LNCAP (cell line): ENCODE data around the gene NUP210.

Experiments used
- TF ChIP-seq, protein P1 (sequence below): fragments of 450-650 bp; IDR thresholded peaks from 2 replicates; pipeline ENCODE4 v1.5.1; 2017; ENCODE audit warnings: mild to moderate bottlenecking

NUP210 gene

DNA sequence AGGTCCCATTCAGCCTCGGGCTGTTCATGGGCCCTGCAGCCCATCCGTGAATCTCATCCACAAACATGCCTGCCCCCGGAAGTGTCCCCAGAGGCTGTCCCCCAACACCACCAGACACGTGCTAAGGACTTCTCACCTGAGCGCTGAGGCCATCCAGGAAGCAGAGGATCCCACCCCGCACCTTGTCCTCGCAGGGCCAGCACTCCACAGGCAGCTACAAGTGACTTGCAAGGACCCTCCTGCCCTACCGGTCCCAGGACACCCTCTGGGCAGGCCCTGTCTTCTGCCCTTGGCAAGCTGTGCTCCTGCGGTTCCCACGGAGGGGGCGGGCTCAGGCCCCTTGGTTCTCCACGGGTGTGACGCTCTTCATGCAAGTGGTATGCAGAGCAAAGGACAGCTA is 146.0 kb downstream of the NUP210 start:
- TF ChIP-seq, protein P1, sequence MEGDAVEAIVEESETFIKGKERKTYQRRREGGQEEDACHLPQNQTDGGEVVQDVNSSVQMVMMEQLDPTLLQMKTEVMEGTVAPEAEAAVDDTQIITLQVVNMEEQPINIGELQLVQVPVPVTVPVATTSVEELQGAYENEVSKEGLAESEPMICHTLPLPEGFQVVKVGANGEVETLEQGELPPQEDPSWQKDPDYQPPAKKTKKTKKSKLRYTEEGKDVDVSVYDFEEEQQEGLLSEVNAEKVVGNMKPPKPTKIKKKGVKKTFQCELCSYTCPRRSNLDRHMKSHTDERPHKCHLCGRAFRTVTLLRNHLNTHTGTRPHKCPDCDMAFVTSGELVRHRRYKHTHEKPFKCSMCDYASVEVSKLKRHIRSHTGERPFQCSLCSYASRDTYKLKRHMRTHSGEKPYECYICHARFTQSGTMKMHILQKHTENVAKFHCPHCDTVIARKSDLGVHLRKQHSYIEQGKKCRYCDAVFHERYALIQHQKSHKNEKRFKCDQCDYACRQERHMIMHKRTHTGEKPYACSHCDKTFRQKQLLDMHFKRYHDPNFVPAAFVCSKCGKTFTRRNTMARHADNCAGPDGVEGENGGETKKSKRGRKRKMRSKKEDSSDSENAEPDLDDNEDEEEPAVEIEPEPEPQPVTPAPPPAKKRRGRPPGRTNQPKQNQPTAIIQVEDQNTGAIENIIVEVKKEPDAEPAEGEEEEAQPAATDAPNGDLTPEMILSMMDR = no peak

DNA sequence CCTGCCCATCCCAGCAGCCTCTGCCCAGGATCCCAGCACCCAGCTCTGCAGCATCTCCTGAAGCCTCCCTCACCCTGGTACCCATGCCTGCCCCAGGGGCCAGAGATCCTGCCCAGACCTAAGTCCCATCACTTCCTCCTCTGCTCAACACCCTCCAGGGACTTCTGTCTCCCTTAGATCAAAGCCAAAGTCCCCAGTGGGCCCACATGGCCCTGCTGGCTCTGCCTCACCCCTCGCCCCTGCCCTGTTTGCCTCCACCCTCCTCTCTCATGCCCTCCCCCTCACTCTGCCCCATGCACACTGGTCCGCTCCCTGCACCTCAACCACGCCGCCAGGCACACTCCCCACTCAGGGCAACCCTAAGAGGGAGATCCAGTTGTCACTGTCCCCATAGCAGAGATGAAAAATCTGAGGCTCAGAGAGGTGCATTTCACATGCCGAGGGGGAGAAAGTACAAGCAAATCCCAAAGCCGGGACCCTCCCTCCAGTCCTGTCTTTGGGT is 146.5 kb downstream of the NUP210 start:
- TF ChIP-seq, protein P1 = no peak

DNA sequence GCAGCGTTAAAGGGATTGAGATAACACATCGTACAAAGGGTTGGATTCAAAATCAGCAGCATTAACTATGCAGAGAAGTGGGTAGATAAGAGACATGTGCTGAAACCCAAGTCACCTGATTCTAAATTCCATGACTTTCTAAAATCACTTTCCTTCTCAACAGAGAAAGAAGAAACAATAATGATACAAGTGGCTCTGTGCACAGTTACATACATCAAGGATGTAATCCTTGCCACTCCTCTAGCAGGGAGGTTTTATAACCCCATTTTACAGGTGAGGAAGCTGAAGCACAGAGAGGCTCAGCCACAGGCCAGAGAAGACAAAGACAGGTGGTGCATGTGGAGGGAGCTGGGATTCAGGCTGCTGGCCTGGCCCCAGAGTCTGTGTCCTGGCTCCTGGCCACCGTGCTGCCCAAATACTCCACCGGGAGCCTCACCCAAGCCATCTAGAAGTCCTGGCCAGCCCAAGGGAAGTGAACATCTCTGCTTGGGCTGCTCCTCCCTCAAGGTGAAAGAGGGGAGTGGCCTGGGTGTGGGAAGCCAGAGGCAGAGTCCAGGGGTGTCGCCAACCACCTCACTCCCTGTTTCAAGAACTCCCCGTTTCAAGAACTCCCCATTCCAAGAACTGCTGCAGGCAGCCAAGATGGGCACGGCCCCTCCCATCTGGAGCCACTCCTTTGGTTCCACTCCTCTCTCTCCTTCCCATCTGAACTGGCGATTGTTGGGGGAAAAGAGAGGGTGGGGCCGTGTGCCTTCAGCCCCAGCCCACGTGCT is 147.1 kb downstream of the NUP210 start:
- TF ChIP-seq, protein P1 = no peak

- TF ChIP-seq, protein P1 = no peak
These were observed 150.3 kb downstream of the NUP210 start for GRCh38 chr3:13269711-13270378.

DNA sequence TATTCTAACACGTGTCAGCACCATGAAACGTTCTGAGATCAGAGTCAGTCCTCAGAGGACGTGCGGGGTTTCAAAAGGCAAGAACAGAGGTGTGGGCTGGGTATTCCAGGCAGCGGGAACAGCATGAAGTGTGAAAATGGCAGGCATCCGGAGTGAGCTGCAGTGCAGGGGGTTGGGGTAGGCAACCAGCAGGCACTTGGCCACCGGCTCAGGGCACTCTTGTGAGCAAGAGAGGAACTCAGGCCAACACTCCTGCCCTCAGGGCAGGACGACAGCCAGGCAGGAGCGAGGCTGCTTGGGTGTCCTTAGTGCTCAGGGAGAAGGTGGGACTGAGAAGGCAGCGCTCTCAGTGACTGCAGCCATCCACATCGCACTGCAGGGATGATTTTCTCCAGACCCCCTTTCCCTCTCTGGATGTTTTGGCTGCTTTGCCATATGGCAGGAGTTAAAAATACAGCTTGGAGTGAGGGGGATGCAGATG is 151.1 kb downstream of the NUP210 start:
- TF ChIP-seq, protein P1 = no peak

GRCh38 chr3:13268120-13268519 is 152.0 kb downstream of the NUP210 start:
- TF ChIP-seq, protein P1 = no peak

GRCh38 chr3:13266651-13267362 is 153.3 kb downstream of the NUP210 start:
- TF ChIP-seq, protein P1 = no peak
